Measurements from ENCODE around the gene SEMA3C. TPM values are rescaled to one million over a fixed set of nuclear protein-coding genes. Genes with fewer than 3 reads are reported as not detected.
A peak's percentile ranks its signal among the peaks of the same experiment; 100 is the strongest.

Gene SEMA3C
- total RNA-seq = not detected

GRCh38 chr7:80918909-80919721 lies at the start of gene SEMA3C:
Gene SEMA3C (minus strand): TSS chr7:80919051. CDS start chr7:80916781, 2,270 bp downstream.
- Mint-ChIP-seq H3K36me3 (no peaks in the 10 kb centered on the region), H3K27me3 (peaks cover 64% of the 10 kb centered on the region), H3K27ac (no peak within 1 kb of the TSS), H3K4me3 (peak within 1 kb of the TSS; percentile 48), H3K9me3 (no peaks in the 10 kb centered on the region), H3K4me1 (peaks cover 4% of the 10 kb centered on the region)
- peak; percentile 55 for DNase-seq

DNA sequence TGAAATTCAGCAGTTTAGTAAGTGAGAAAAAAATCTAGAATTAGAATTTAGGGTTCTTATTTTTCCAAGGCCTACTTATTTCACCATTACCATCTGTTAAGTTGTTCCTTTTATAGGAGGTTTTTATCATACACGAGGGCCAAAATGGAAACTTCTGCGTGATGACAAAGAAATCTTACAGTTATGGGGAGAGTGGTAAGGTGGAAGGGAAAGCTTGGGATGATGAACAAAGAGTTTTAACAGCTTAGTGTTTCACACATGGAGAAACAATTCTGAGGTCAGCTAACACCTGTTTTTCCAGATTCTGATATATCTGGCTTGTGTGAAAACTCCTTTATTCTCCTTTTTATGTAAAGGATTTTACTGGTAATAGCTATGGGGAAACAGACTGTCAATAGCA lies 49.8 kb upstream of the SEMA3C start:
- Mint-ChIP-seq H3K9me3 (no peaks in the 10 kb centered on the region), H3K4me3 (no peak overlapping the region), H3K36me3 (no peaks in the 10 kb centered on the region), H3K27ac (no peak overlapping the region), H3K27me3 (no peaks in the 10 kb centered on the region), H3K4me1 (no peaks in the 10 kb centered on the region)
- DNase-seq = no peak

- Mint-ChIP-seq H3K36me3 (no peaks in the 10 kb centered on the region), H3K4me1 (no peaks in the 10 kb centered on the region), H3K9me3 (no peaks in the 10 kb centered on the region), H3K4me3 (no peak overlapping the region), H3K27me3 (no peaks in the 10 kb centered on the region), H3K27ac (no peak overlapping the region)
- DNase-seq = no peak
These were observed 49.1 kb upstream of the SEMA3C start for GRCh38 chr7:80967917-80968297.

- H3K36me3 Mint-ChIP-seq = no peaks in the 10 kb centered on the region
- H3K9me3 Mint-ChIP-seq = no peaks in the 10 kb centered on the region
- no peak overlapping the region for H3K4me3 Mint-ChIP-seq
- H3K4me1 Mint-ChIP-seq = no peaks in the 10 kb centered on the region
- no peaks in the 10 kb centered on the region for H3K27me3 Mint-ChIP-seq
- H3K27ac Mint-ChIP-seq = no peak overlapping the region
- DNase-seq = no peak
These were observed 48.4 kb upstream of the SEMA3C start for GRCh38 chr7:80967071-80967916.

DNA sequence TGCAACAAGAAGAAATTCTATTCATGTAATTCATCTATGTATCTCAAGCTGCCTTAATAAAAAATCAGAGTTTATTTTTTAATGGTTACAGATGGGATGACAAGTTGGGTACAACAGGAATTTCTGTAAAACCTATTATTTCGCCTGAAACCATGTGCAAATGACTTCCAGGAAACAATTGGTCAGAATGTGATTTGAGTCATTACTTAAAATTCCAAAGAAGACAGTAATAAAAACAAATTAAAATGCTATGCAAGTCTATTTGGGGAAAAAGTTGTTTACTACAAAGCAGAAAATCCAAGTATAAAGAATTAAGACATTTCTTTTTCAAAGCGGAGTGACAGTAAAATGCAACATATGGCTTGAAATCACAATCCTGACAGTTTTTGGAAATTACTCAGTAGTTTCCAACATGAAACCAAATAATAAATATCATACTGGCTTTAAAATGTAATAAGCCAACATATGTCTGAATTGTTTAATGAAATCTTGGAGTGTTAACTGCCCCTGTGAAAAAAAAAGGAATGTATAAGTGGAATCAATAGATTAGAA lies 41.5 kb upstream of the SEMA3C start:
- Mint-ChIP-seq H3K4me1 (no peaks in the 10 kb centered on the region), H3K9me3 (no peaks in the 10 kb centered on the region), H3K27me3 (no peaks in the 10 kb centered on the region), H3K27ac (no peak overlapping the region), H3K36me3 (no peaks in the 10 kb centered on the region), H3K4me3 (no peak overlapping the region)
- DNase-seq = no peak

DNA sequence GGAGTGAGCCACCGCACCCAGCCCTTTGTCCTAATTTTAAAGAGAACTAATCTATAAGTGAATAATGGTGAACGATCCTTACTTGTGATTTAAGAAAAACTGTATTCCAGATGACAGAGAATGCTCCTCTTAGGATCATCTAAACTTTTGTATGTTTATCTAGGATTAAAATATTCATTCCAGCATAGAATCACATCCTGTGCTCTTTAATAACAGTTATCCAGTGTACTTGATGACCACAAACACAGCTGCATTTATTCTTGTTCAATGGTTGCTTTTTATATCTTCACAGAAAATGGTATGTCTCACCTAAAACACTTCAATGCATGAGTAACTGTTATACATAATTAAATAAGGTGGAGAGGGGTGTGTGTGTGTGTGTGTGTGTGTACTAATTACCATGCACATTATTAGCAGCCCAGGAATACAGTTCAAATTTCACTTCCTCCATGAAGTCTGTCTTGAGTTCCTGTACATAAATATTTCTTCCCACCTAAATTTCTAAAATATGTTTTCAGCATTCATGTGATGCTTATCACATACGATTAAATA lies 38.5 kb upstream of the SEMA3C start:
- no peak for DNase-seq
- no peaks in the 10 kb centered on the region for H3K9me3 Mint-ChIP-seq
- no peaks in the 10 kb centered on the region for H3K27me3 Mint-ChIP-seq
- H3K4me1 Mint-ChIP-seq = no peaks in the 10 kb centered on the region
- no peak overlapping the region for H3K4me3 Mint-ChIP-seq
- no peaks in the 10 kb centered on the region for H3K36me3 Mint-ChIP-seq
- no peak overlapping the region for H3K27ac Mint-ChIP-seq

- Mint-ChIP-seq H3K36me3 (no peaks in the 10 kb centered on the region), H3K27me3 (no peaks in the 10 kb centered on the region)
- no peak for DNase-seq
These were observed 35.3 kb upstream of the SEMA3C start for GRCh38 chr7:80954191-80954590.

GRCh38 chr7:80950550-80950967 lies 31.7 kb upstream of the SEMA3C start:
- H3K36me3 Mint-ChIP-seq = no peaks in the 10 kb centered on the region

More at GRCh38 chr7:80954191-80954590, 35.3 kb upstream of the SEMA3C start:
- Mint-ChIP-seq H3K27ac (no peak overlapping the region), H3K4me1 (no peaks in the 10 kb centered on the region), H3K9me3 (no peaks in the 10 kb centered on the region), H3K4me3 (no peak overlapping the region)

DNA sequence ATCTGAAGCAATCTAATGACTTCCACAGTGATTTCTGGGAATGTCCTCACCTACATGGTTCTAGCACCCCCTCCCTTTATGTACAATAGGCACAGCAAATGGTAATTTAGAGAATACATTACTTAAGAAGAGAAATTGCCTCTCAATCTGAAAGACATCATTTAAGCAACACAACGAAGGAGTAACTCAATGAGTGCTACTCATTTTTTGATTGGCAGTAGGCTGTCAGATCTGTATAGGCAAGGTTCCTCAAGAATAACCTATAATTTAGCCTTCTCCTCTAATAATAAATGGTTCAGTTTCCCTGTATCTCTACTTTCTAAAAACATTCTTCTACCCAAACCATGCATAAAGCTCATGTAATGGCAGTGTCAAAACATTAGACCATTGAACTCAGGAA lies 30.6 kb upstream of the SEMA3C start:
- H3K4me3 Mint-ChIP-seq = no peak overlapping the region
- no peaks in the 10 kb centered on the region for H3K36me3 Mint-ChIP-seq
- H3K27me3 Mint-ChIP-seq = no peaks in the 10 kb centered on the region
- DNase-seq = no peak
- H3K4me1 Mint-ChIP-seq = no peaks in the 10 kb centered on the region
- no peaks in the 10 kb centered on the region for H3K9me3 Mint-ChIP-seq
- H3K27ac Mint-ChIP-seq = no peak overlapping the region

More at GRCh38 chr7:80950550-80950967, 31.7 kb upstream of the SEMA3C start:
- no peak overlapping the region for H3K4me3 Mint-ChIP-seq
- no peaks in the 10 kb centered on the region for H3K4me1 Mint-ChIP-seq
- H3K27me3 Mint-ChIP-seq = no peaks in the 10 kb centered on the region
- H3K27ac Mint-ChIP-seq = no peak overlapping the region
- H3K9me3 Mint-ChIP-seq = no peaks in the 10 kb centered on the region
- no peak for DNase-seq

- H3K36me3 Mint-ChIP-seq = no peaks in the 10 kb centered on the region
- H3K4me1 Mint-ChIP-seq = no peaks in the 10 kb centered on the region
- no peaks in the 10 kb centered on the region for H3K9me3 Mint-ChIP-seq
- no peak for DNase-seq
- no peak overlapping the region for H3K27ac Mint-ChIP-seq
- peaks cover 3% of the 10 kb centered on the region for H3K27me3 Mint-ChIP-seq
- H3K4me3 Mint-ChIP-seq = no peak overlapping the region
These were observed 28.0 kb upstream of the SEMA3C start for GRCh38 chr7:80946858-80947257.

GRCh38 chr7:80945976-80946375 lies 27.1 kb upstream of the SEMA3C start:
- Mint-ChIP-seq H3K4me1 (no peaks in the 10 kb centered on the region), H3K4me3 (no peak overlapping the region), H3K27me3 (peaks cover 5% of the 10 kb centered on the region), H3K27ac (no peak overlapping the region), H3K36me3 (no peaks in the 10 kb centered on the region), H3K9me3 (no peaks in the 10 kb centered on the region)
- no peak for DNase-seq

DNA sequence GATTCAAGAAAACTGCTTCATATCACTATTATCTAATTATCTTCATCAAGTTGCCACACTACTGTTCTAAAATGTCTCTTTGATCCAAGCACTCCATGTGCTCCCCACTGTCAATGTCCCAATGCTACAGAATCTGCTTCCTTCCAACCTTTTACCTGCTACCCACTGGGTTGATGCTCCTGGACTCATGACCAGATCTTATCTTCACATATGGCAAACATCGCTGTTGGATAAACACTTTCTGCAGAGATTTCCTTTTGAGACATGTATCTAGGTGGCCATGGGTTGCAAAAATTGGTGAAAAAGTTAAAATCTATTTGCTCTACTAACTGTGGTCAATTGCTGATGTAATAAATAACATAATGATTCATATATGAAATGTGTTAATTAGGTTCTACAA lies 24.5 kb upstream of the SEMA3C start:
- Mint-ChIP-seq H3K9me3 (no peaks in the 10 kb centered on the region), H3K4me1 (no peaks in the 10 kb centered on the region), H3K27ac (no peak overlapping the region), H3K36me3 (no peaks in the 10 kb centered on the region), H3K27me3 (peaks cover 5% of the 10 kb centered on the region), H3K4me3 (no peak overlapping the region)
- DNase-seq = no peak

DNA sequence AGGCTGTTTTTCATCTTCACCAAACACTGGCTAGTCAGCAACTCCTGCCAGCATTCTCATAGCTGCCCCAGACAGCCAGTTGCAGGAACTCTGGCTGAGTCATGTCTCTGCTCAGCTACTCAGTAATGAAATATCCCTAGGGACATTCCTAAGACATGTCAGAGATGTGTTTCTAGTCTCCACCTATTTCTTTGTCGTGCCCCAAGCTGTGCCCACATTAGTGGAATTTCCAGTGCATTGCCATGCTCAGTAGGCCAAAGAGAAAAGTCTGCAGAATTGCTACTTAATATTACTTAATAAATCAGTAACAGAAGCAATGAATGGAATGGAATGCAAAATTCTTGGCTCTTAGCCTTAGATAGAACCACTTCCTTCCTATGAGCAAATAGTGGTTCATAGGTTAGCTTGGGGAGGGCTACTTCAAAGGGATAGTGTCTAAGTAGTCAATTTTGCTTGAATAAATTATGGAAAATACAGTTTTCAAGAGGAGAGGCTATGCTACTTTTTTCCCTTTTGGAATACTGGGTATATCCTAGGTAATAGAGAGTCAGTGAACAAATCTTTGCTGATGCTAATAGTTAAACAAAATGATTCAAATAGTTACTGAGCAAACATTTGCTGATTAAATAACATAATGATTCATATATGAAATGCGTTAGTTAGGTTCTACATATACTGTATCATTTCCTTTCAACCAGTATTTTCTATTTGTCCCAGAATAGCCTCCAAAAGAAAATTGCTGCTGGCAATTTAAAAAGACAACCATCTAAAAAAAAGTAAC lies 23.6 kb upstream of the SEMA3C start:
- no peaks in the 10 kb centered on the region for H3K4me1 Mint-ChIP-seq
- no peak overlapping the region for H3K27ac Mint-ChIP-seq
- no peak overlapping the region for H3K4me3 Mint-ChIP-seq
- H3K9me3 Mint-ChIP-seq = no peaks in the 10 kb centered on the region
- H3K27me3 Mint-ChIP-seq = peaks cover 5% of the 10 kb centered on the region
- no peak for DNase-seq
- no peaks in the 10 kb centered on the region for H3K36me3 Mint-ChIP-seq

DNA sequence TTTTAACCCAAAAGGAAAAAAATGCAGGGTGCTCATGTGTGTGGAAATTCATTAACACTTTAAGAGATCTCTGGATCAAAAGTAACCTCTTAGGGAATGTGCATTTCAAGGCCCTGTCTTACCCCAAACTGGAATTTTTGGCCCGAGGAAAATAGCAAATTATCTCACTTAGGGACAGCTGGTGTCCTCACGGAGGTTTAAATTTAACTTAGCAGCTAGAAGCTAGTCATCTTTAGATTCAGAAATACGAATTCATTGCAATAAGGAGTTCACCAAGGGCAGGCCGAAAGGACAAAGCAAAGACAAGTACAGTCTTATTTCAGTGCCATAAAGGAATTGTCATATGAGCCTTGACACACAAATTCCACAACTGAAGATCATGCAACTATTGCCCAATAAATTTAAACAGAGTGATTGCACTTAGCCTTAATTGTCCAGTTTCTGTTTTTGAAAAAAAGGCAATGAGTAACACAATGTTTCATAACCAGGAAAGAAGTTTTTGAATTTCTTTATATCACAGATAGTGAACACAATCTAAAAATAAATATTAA lies 22.4 kb upstream of the SEMA3C start:
- no peak for DNase-seq
- no peak overlapping the region for H3K27ac Mint-ChIP-seq
- no peaks in the 10 kb centered on the region for H3K9me3 Mint-ChIP-seq
- H3K4me3 Mint-ChIP-seq = no peak overlapping the region
- H3K27me3 Mint-ChIP-seq = peaks cover 5% of the 10 kb centered on the region
- H3K36me3 Mint-ChIP-seq = no peaks in the 10 kb centered on the region
- no peaks in the 10 kb centered on the region for H3K4me1 Mint-ChIP-seq
